ENCODE measurements around the gene CAMKV.
"Not testable (repeated sequence)": the region's sequence is repeated elsewhere in the genome, so short reads cannot be mapped to it uniquely, and the experiment has no call there.

CAMKV gene

DNA sequence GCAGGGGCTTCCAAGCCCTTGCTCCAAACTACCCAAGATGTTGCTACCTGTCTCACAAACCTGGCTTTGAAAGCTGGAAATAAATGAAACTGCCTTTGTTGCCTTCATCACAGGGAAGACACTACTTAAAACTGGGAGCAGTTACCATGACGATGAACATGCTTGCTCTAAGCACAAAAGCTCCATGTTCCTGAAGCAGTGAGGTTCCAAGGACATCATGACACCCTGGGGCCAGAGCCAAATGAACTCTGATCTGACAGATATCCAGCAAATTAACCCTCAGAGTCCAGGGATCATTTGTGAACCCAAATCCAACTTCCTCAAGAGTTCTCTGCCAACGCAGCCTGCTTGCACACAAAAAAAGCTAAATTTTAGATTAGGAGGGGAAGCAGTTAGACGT lies 24.0 kb downstream of the CAMKV start:
- no peak for DNase-seq

DNA sequence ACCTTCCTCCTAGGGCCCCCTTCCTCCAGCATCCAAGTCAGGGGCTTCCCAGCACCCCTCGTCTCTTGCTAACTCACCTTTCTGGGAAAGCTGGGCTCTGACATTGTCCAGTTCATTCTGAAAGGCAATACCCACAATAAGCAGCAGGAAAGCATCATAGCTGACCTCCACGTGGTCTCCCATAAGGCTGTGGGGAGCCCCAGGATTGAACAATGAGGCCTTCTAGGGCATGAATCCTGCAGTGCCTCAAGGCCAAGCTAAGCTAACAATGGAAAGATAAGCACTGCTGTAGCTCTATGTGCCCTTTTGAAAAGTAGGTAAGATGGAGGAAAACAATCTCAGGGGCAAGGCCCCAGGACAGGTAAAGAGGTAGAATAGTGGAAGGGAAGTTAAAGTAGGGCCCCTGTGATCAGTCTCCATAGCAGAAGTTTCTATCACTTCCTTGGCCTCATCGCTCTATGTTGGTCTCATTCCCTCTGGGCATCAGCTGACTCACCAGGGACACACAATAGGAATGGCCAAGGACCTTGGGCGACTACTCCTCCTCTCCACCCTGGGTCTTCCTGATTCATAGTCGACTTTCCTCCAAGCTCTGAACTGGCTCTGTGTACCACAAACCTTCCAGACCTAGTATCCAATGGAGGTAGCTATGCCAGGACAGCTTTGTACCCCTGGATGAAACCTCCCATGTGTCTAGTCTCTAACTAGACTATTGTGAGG lies 25.1 kb downstream of the CAMKV start:
- no peak for DNase-seq

DNA sequence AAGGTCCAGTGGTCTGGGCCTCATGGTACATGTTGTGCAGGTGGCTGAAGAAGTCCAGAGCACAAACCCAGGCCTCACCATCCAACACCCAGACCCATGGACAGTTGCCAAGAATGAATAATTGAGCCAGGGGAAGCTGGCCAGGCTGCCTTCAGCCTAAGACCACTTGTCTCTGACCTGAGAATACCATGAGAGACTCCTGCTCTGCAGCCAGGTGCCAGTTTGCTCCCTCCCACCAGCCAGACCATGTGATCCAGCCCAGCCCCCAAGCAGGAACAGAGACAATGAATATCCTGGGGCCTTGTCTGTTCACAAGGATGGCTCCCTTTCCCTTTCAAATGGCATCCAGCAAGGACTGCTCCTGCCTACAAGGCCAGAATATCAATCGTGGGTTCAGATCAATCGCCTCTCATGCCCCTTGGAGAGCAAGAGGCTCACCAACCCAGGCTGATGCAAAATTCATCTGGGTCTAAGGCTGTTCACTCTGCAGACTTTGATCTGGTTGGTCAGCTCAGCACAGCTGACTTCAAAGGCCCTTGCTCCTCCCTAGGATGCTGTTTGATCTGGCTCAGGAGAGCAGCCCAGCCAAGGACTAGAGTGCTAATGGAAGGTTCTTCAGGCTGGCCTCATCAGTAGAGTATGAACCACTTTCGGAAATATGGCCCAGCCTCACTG lies 26.7 kb downstream of the CAMKV start:
- no peak for DNase-seq

DNA sequence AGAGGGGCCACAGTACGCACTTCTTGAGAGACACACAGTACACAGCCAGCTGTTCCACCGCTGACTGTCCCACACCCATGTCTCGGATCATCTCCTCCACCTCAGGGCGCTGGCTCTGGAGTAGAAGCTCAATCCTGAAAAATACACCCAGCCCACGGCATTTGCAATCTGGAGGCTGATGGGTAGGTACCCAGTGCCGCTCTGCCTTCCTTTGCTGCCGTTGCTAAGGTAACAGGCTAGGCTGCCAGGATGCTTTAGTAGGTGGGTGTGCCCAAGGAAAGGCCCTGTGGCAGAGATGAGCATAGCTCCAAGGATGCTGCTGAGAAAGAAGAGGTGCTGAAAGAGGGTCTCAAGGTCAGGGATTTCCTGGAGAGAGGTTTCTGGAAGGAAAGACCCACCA lies 27.9 kb downstream of the CAMKV start:
- DNase-seq, result no peak

DNA sequence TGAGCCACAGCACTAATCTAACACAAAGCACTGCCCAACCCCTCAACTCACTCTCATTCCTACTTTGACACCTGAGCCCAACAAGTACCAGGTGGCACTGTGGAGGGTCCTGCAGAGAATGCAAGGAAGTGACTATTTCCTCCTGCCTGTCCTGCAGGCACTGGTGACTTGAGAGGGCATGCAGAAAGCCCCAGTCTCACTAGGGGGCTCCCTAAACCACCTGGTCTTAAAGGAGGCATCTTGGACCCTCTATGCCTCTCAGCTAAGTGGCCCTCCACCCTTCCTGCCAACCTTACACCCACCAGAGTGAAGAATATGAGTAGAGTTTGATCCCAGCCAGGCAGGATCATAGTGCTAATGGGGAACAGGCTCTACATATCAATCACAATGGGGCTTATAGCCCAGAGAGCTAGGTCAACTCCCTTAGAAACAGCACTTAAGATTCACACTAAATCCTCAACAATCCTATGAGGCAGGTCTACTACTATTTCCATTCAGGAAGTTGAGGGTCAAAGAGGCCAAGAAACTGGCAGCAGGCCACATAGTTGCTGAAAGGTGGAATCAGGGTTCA lies 28.5 kb downstream of the CAMKV start:
- no peak for DNase-seq

DNA sequence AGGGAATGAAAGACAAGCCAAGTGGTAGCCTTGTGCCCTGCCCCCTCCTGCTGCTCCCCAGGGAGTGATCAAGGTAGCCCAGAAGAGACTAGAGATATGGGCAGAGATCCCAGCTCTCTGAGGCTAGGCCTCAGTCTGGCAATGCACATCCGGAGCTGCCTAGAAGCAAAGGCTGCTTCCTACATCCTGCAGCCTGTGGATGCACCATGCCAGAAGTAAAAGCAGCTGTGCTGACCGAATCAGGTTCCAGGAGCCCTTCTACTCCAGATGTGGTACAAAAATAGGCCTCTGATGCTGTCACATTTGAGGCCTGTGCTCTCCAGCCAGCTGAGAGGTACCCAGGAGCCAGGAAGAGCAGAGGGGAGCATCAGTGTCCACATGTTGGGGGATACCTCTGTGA lies 29.3 kb downstream of the CAMKV start:
- DNase-seq, result no peak

DNA sequence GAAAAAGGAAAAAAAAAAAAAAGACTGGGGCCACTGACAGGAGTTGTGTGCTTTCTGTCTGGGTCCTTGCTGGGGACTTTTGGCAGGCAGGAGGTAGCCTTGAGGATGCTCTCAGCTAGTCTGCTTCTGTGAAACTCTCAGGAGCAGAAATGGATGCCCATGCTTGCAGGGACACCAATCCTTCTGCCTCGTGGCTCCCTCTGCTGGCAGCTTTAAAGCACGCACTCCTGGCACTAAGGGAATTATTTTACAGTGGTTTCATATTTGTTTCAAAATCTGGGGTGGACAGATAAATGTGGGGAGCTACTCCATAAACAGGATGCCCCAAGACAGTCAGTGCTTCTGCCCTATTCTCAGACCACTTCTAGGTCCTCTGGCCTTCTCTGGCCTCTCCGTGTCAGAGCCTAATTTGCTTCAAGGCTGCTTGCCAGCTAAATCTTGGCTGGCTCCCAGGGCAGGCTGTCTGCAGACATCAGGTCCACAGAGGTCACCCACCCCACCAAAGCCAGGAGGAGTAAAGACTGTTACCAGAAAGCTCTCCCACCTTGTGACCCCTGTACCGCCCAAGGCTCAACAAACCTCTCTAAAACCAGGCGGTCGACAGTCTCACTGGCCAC lies 30.4 kb downstream of the CAMKV start:
- DNase-seq, result peak; percentile 19

DNA sequence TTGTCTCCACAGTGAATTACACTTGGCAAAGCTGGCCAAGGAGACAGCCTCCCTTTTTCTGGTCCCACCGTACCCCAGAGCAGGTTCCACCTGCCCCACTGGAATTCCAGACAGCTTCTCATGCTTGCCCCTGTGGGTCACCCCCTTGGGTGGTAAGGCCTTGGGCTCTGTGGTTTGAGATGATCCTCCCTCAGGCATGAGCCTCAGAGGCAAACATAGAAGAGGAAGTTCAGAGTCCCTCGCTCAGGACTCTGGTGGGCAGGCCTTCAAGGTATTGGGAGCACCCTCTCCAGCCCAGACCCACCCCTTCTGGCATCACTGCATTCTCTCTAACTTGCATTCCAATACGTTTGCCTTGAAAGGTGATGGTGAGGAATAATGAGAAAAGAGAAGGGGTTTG lies 38.4 kb downstream of the CAMKV start:
- DNase-seq, result no peak

DNA sequence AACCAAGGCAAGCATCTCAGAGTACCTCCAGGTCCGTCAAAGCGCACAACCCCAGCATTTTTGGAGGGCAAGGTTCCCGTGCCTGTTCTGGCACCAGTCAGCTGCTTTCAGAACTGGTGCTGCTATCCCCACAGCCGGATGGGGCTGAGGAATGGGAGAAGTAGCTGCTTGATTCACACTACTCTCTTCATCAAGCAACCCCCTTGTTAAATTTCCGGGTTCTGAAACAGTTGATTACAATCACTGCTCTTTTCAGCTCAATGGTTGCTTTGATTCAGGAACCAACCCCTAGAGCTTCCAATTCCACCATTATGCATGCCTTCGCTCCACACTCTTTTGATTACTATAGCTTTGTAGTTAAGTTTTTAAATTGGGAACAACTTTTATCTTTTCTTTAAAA lies 43.7 kb downstream of the CAMKV start:
- no peak for DNase-seq

DNA sequence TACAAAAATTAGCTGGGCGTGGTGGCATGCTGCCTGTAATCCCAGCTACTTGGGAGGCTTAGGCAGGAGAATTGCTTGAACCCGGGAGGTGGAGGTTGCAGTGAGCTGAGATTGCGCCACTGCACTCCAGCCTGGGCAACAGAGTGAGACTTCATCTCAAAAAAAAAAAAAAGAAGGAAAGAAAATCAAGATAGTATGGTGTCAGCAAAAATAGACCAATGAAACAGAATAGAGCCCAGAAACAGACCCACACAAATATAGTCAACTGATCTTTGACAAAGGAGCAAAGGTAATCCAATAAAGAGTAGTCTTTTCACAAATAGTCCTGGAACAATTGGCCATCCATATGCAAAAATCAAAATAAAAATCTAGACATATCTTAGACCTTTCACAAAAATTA lies 46.6 kb downstream of the CAMKV start:
- not testable (repeated sequence) for DNase-seq

DNA sequence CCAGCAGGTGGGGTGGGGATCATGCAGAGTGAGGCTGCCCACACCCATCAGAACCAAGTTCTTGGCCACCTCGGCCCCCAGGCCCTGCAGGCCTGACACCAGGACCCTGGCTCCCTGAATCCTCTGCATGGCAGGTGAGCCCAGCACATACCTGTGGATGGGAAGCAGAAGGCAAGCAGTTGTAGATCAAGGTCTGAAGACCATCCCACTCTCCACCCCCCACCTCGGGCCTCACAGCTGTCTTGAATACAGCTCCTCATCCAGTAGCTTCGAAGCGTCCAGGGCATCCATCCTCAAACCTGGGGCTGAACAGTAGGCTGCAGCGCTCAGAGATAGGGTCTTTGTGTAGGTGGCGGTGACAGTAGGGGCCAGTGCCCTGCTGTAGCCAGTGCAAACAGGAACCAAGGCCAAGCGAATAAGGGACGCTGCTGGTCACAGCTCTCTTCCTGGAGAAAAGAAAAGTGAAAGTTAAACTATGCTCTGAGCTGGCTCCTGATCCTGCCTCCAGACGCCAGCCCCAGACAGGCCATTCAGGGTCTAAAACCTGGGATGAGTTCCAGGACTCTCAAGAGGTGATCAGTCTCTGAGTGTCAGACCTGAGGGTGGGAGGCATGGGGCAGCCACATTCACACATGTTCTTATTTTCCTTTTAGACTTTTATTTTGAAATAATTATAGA lies 56.1 kb downstream of the CAMKV start, which contains the start of gene UBA7:
Gene UBA7 (minus strand): TSS at position 457 of the 678 bp plus-strand sequence. CDS start 166 bp downstream, at position 291.
- no peak for DNase-seq

DNA sequence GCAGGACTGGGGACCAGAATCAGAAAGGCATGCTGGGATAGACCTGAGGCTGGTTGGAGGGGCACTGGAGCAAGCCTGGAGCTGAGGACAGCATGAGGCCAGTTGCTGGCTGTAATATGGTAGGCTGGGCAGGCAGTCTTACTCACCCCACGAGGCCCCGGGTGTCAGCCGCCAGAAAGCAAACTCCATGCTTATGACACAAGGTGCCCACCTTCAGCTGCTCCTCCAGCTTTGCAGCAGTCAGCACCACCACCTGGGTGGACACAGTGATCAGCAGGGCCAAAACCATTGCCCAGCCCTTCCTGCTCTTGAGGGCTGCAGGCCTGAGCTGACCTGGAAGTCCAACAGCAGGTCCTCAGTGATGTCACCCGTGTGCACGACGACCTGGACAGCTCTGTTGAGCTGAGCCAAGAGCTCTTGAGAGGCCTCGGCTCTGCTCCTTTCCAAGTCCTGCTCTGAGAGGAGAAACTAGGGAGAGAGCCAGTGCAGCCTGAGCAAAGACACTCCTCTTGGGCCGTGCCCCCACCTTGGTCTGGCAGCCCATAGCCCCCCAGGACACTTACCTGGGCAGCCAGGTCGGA lies 56.7 kb downstream of the CAMKV start:
- no peak for DNase-seq

Data from NK-92 treated with Interleukin-12 subunit alpha and Interleukin-12 subunit beta, amount 100 ng/mL, for 24 hours (cell line).